Thyroid gland (tissue), 4 donors: ENCODE data around the gene PRKCZ.

Experiments used
- CTCF ChIP-seq, 6 experiments: fragments of 200-600 bp in 3 of 6; fragments of 450-650 bp in 3 of 6; sonication (generic) in 3 of 6; IDR thresholded peaks; one replicate each; pipeline ENCODE4 v1.5.1; 2016 to 2019; ENCODE audit warnings: antibody characterized with exemption in 6 of 6, mild to moderate bottlenecking in 2 of 6, inconsistent platforms in 1 of 6, moderate library complexity in 1 of 6
- POLR2A ChIP-seq, 2 donors: fragments of 450-650 bp; IDR thresholded peaks; one replicate each; pipeline ENCODE4 v1.6.1; 2017; ENCODE audit warnings: antibody characterized with exemption in 2 of 2, mild to moderate bottlenecking in 2 of 2, moderate library complexity in 1 of 2

GRCh38 chr1:2141025-2141424 is 90.8 kb downstream of the PRKCZ start:
- no peak for TF ChIP-seq POLR2A (IDR thresholded peaks at IDR 0.05)
- TF ChIP-seq CTCF (IDR thresholded peaks at IDR 0.05), result no peak
